H54 (cell line): Measurements from ENCODE around the gene LMBR1L.
"Not testable (repeated sequence)": the region's sequence is repeated elsewhere in the genome, so short reads cannot be mapped to it uniquely, and the experiment has no call there.

ENCODE experiments used
- DNase-seq: peaks from one replicate; pipeline ENCODE4 v3.0.0; 2011; ENCODE audit warnings: low spot score, mixed read lengths; ENCODE audit not compliant: insufficient read length
- FAIRE-seq: peaks from 3 replicates; lab custom pipeline; 2011; peaks lifted over from hg19 to GRCh38; lab: Jason Lieb, UNC
- POLR2A ChIP-seq: IDR thresholded peaks from 2 replicates; pipeline ENCODE4 v1.6.1; 2011; ENCODE audit warnings: low read depth, mild to moderate bottlenecking, low read length

The LMBR1L gene

GRCh38 chr12:49110464-49111155 is at the start of gene LMBR1L:
LMBR1L (minus strand) TSS chr12:49110847; CDS start chr12:49110555, 292 bp downstream.
- FAIRE-seq (peak; percentile 94), DNase-seq (peak; percentile 95)
- TF ChIP-seq POLR2A = peak; percentile 54

- DNase-seq (no peak), FAIRE-seq (no peak)
- TF ChIP-seq POLR2A = no peak
Measured at GRCh38 chr12:49160399-49160798, 49.8 kb upstream of the LMBR1L start.

GRCh38 chr12:49154221-49154620 is 43.6 kb upstream of the LMBR1L start:
- FAIRE-seq = no peak
- no peak for DNase-seq
- no peak for TF ChIP-seq POLR2A

- FAIRE-seq (no peak), DNase-seq (no peak)
- TF ChIP-seq POLR2A = no peak
Measured at GRCh38 chr12:49147384-49147783, 36.7 kb upstream of the LMBR1L start.

GRCh38 chr12:49146406-49146805 is 35.8 kb upstream of the LMBR1L start:
- FAIRE-seq (no peak), DNase-seq (no peak)
- no peak for TF ChIP-seq POLR2A

- TF ChIP-seq POLR2A = no peak
- DNase-seq = no peak
Measured at GRCh38 chr12:49144384-49144783, 33.7 kb upstream of the LMBR1L start.

GRCh38 chr12:49138999-49139398 is 28.4 kb upstream of the LMBR1L start:
- DNase-seq (no peak), FAIRE-seq (no peak)
- no peak for TF ChIP-seq POLR2A

More at GRCh38 chr12:49144384-49144783, 33.7 kb upstream of the LMBR1L start:
- FAIRE-seq = no peak

GRCh38 chr12:49138587-49138986 is 27.9 kb upstream of the LMBR1L start:
- FAIRE-seq = no peak
- DNase-seq = no peak
- no peak for TF ChIP-seq POLR2A

- DNase-seq = no peak
- TF ChIP-seq POLR2A = no peak
- FAIRE-seq = no peak
Measured at GRCh38 chr12:49137476-49137875, 26.8 kb upstream of the LMBR1L start.

- FAIRE-seq, DNase-seq: not testable (repeated sequence)
Measured at GRCh38 chr12:49136997-49137396, 26.4 kb upstream of the LMBR1L start.

GRCh38 chr12:49133590-49133989 is 22.9 kb upstream of the LMBR1L start:
- no peak for FAIRE-seq
- no peak for TF ChIP-seq POLR2A
- no peak for DNase-seq

- TF ChIP-seq POLR2A = no peak
- peak; percentile 23 for DNase-seq
- FAIRE-seq = no peak
Measured at GRCh38 chr12:49133014-49133413, 22.4 kb upstream of the LMBR1L start.

GRCh38 chr12:49131894-49132461 is 21.3 kb upstream of the LMBR1L start:
- TF ChIP-seq POLR2A = no peak
- FAIRE-seq = no peak
- peak; percentile 27 for DNase-seq

- peak; percentile 66 for DNase-seq
- TF ChIP-seq POLR2A = peak; percentile 97
- FAIRE-seq = no peak
Measured at GRCh38 chr12:49131051-49131893, 20.6 kb upstream of the LMBR1L start, which contains the start of gene TUBA1B. TUBA1B (minus strand) TSS chr12:49131395; CDS start chr12:49131300, 95 bp downstream.
